ENCODE measurements around the gene CDON. TPM values are rescaled to one million over a fixed set of nuclear protein-coding genes. Genes with fewer than 3 reads are reported as not detected.

CDON gene
- polyA plus RNA-seq, 1 of the 3 experiments (the other 2 are of a cell fraction), result 3.7 TPM

- no peak for TF ChIP-seq FOXM1 (IDR thresholded peaks at IDR 0.05; ENCODE audit: low read depth)
- TF ChIP-seq GABPA (IDR thresholded peaks at IDR 0.05; ENCODE audit: low read depth), result no peak
- TF ChIP-seq TCF12 (IDR thresholded peaks at IDR 0.05), result peak; percentile 74
- TF ChIP-seq, protein P1, sequence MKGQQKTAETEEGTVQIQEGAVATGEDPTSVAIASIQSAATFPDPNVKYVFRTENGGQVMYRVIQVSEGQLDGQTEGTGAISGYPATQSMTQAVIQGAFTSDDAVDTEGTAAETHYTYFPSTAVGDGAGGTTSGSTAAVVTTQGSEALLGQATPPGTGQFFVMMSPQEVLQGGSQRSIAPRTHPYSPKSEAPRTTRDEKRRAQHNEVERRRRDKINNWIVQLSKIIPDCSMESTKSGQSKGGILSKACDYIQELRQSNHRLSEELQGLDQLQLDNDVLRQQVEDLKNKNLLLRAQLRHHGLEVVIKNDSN (IDR thresholded peaks at IDR 0.05; ENCODE audit: borderline replicate concordance, low read depth), result no peak
- TF ChIP-seq GATA2 (CRISPR knock-in tag; IDR thresholded peaks at IDR 0.05), result peak; percentile 97
- TF ChIP-seq, protein P2, sequence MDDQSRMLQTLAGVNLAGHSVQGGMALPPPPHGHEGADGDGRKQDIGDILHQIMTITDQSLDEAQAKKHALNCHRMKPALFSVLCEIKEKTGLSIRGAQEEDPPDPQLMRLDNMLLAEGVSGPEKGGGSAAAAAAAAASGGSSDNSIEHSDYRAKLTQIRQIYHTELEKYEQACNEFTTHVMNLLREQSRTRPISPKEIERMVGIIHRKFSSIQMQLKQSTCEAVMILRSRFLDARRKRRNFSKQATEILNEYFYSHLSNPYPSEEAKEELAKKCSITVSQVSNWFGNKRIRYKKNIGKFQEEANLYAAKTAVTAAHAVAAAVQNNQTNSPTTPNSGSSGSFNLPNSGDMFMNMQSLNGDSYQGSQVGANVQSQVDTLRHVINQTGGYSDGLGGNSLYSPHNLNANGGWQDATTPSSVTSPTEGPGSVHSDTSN (IDR thresholded peaks at IDR 0.05), result peak; percentile 25; the same call in 1 of the 2 replicates
- peak in 1 of 2 experiments; percentile 99; a peak in 2 of 4 replicates for TF ChIP-seq EP300 (IDR thresholded peaks at IDR 0.05; ENCODE audit: borderline replicate concordance in 1 of 2, low read depth in 1 of 2, low read length in 1 of 2)
Observed at GRCh38 chr11:126111458-126112116, 48.9 kb upstream of the CDON start (continued).

- CTCF ChIA-PET, result interaction anchor here (0.7 to 1.4 kb wide), 3 partner anchors 25 to 167 kb away, joined by 3 to 5 read pairs (median 3); no protein-coding TSS in a partner anchor
- H3K27ac ChIP-seq (ENCODE audit: low read depth in 2 of 2, low read length in 1 of 2), result peak overlapping the region; percentile 42 to 100; a peak in 3 of 4 replicates
- no peak for DNase-seq
Observed at GRCh38 chr11:126109941-126110731, 47.5 kb upstream of the CDON start.

More at GRCh38 chr11:126109941-126110731, 47.5 kb upstream of the CDON start:
- 64% methylated on average over 7 of the region's 10 CpGs for WGBS (ENCODE audit: low lambda C conversion rate)
- POLR2A ChIA-PET, result interaction anchor here (0.8 to 1.5 kb wide), 2 partner anchors 30 to 47 kb away, joined by 3 to 7 read pairs; partner anchors contain the start of gene CDON
- Histone ChIP-seq H3F3A (replicated peaks; ENCODE audit: insufficient read depth) (no peaks in the 10 kb centered on the region), H3K9me3 (no peaks in the 10 kb centered on the region), H3K4me2 (no peak overlapping the region), H3K4me1 (ENCODE audit: control insufficient read depth in 1 of 2, insufficient read depth in 2 of 2, low read depth in 1 of 2, low read length in 1 of 2) (peaks cover 38 to 69% of the 10 kb centered on the region in 2 experiments), H3K4me3 (ENCODE audit: low read depth in 2 of 2, low read length in 1 of 2) (no peak overlapping the region), H4K20me1 (ENCODE audit: insufficient read depth) (no peaks in the 10 kb centered on the region), H3K27me3 (ENCODE audit: insufficient read depth) (no peaks in the 10 kb centered on the region), H3K9me2 (no peaks in the 10 kb centered on the region), H3K36me3 (replicated peaks in 1 of 2; ENCODE audit: control insufficient read depth in 1 of 2, insufficient read depth in 2 of 2, low read length in 1 of 2) (no peaks in the 10 kb centered on the region), H3K79me2 (ENCODE audit: insufficient read depth) (no peaks in the 10 kb centered on the region), H3K9ac (no peak overlapping the region), H2AFZ (ENCODE audit: low read depth) (peak overlapping the region; percentile 63; the same call in 1 of the 2 replicates)
- TF ChIP-seq TEAD4 (IDR thresholded peaks at IDR 0.05; ENCODE audit: borderline replicate concordance, insufficient read depth) (no peak), NFIC (IDR thresholded peaks at IDR 0.05; ENCODE audit: borderline replicate concordance) (peak; percentile 35; the same call in 1 of the 2 replicates), RFX5 (IDR thresholded peaks at IDR 0.05; ENCODE audit: low read length) (no peak), TCF12 (IDR thresholded peaks at IDR 0.05) (no peak), GABPA (IDR thresholded peaks at IDR 0.05; ENCODE audit: low read depth) (no peak), FOXM1 (IDR thresholded peaks at IDR 0.05; ENCODE audit: low read depth) (no peak), IRF3 (IDR thresholded peaks at IDR 0.05; ENCODE audit: low read depth, low read length) (no peak)
- TF ChIP-seq, protein P3, sequence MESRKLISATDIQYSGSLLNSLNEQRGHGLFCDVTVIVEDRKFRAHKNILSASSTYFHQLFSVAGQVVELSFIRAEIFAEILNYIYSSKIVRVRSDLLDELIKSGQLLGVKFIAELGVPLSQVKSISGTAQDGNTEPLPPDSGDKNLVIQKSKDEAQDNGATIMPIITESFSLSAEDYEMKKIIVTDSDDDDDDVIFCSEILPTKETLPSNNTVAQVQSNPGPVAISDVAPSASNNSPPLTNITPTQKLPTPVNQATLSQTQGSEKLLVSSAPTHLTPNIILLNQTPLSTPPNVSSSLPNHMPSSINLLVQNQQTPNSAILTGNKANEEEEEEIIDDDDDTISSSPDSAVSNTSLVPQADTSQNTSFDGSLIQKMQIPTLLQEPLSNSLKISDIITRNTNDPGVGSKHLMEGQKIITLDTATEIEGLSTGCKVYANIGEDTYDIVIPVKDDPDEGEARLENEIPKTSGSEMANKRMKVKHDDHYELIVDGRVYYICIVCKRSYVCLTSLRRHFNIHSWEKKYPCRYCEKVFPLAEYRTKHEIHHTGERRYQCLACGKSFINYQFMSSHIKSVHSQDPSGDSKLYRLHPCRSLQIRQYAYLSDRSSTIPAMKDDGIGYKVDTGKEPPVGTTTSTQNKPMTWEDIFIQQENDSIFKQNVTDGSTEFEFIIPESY (IDR thresholded peaks at IDR 0.05; ENCODE audit: borderline replicate concordance, low read depth), result no peak
